ENCODE measurements around the gene IDUA. TPM values are rescaled to one million over a fixed set of nuclear protein-coding genes. Genes with fewer than 3 reads are reported as not detected.

IDUA gene
- total and polyA plus RNA-seq, 2 of the 4 experiments (the other 2 are of a cell fraction): 0.72 to 12.5 TPM

- no peak overlapping the region for H4K91ac ChIP-seq (ENCODE audit: insufficient read depth, low read depth, low read length)
- H2AK9ac ChIP-seq (replicated peaks; ENCODE audit: low read depth, low read length, poor library complexity): no peak overlapping the region
- H2AFZ ChIP-seq (replicated peaks; ENCODE audit: low read length, poor library complexity): no peak overlapping the region
- ATAC-seq (ENCODE audit: low read depth) (no peak), DNase-seq (no peak)
- in situ Hi-C loops (cut with MboI; ENCODE audit: low sequenced_read_pairs) (no loop called here), dilution Hi-C loops (cut with HindIII; ENCODE audit: low sequenced_read_pairs, unreplicated experiment) (no loop called here), intact Hi-C loops (cut with micrococcal nuclease) (no loop called here)
- H2BK120ac ChIP-seq (ENCODE audit: low read depth, low read length): no peak overlapping the region
- no peak overlapping the region for H3K9ac ChIP-seq (ENCODE audit: low read depth, low read length)
- ChIA-PET POLR2A (ENCODE audit: unreplicated experiment) (no interaction called here), CTCF (no interaction called here)
- H2BK20ac ChIP-seq (ENCODE audit: low read depth, low read length): no peak overlapping the region
- no peak overlapping the region for H3K27ac ChIP-seq (ENCODE audit: insufficient read depth, low read length)
- H2BK15ac ChIP-seq (ENCODE audit: low read depth, low read length): no peak overlapping the region
- no peak overlapping the region for H3K4me2 ChIP-seq (ENCODE audit: low read depth, low read length)
- no peak overlapping the region for H3K56ac ChIP-seq (ENCODE audit: extremely low read depth, insufficient read depth, low read length)
- peaks cover 6% of the 10 kb centered on the region; the same call in 1 of the 2 replicates for H4K20me1 ChIP-seq (ENCODE audit: insufficient read depth, low read length)
- no peak overlapping the region for H3K23ac ChIP-seq (ENCODE audit: low read depth, low read length)
- H3K79me1 ChIP-seq (ENCODE audit: low read depth in 1 of 2, low read length in 2 of 2): no peaks in the 10 kb centered on the region
- BruUV-seq (replicated peaks): no TSS peak
- peaks cover 13% of the 10 kb centered on the region for H3K4me1 ChIP-seq (ENCODE audit: control insufficient read depth, insufficient read depth, low read length)
- H2BK5ac ChIP-seq (ENCODE audit: low read depth, low read length, poor library complexity, severe bottlenecking): no peak overlapping the region
- no peak overlapping the region; the same call in 1 of the 2 replicates for H2AK5ac ChIP-seq (ENCODE audit: low read depth, low read length)
- no peak overlapping the region for H3K4ac ChIP-seq (ENCODE audit: low read depth, low read length)
- H3K9me1 ChIP-seq (ENCODE audit: insufficient read depth, low read length): peaks cover 10% of the 10 kb centered on the region
- 75% methylated on average over 7 of the region's 16 CpGs; no CpG with 5 or more reads in 1 of the 2 experiments for WGBS, 2 experiments (ENCODE audit: extremely low coverage in 2 of 2, insufficient read length in 1 of 2)
- no peak overlapping the region for H3K18ac ChIP-seq (ENCODE audit: low read depth, low read length)
- no peak overlapping the region for H4K8ac ChIP-seq (ENCODE audit: low read depth in 2 of 2, low read length in 2 of 2)
- H3K9me3 ChIP-seq (ENCODE audit: control insufficient read depth, insufficient read depth, low read length): no peaks in the 10 kb centered on the region
- no peak overlapping the region for H3K14ac ChIP-seq (replicated peaks; ENCODE audit: low read depth, low read length)
- H3K36me3 ChIP-seq (ENCODE audit: control insufficient read depth, insufficient read depth, low read length): peaks cover 6% of the 10 kb centered on the region
- TF ChIP-seq CTCF (conservative IDR thresholded peaks at IDR 0.05; ENCODE audit: low read depth, low read length): no peak
- no peak for TF ChIP-seq MXI1 (IDR thresholded peaks at IDR 0.05; ENCODE audit: borderline replicate concordance, low read depth, low read length)
- no peak for TF ChIP-seq MAFK (IDR thresholded peaks at IDR 0.05; ENCODE audit: low read depth, low read length)
- TF ChIP-seq RAD21 (IDR thresholded peaks at IDR 0.05; ENCODE audit: low read length): no peak
- TF ChIP-seq FOS (IDR thresholded peaks at IDR 0.05; ENCODE audit: low read depth, low read length): no peak
- no peak for TF ChIP-seq NFE2L2 (IDR thresholded peaks at IDR 0.05; ENCODE audit: low read depth, low read length)
- no peak for TF ChIP-seq CEBPB (IDR thresholded peaks at IDR 0.05; ENCODE audit: low read depth, low read length)
- TF ChIP-seq USF2 (IDR thresholded peaks at IDR 0.05; ENCODE audit: low read depth, low read length): no peak
- H3K4me3 ChIP-seq (ENCODE audit: insufficient read depth, low read depth, low read length): no peak overlapping the region
- no peaks in the 10 kb centered on the region for H3K27me3 ChIP-seq (ENCODE audit: control insufficient read depth, insufficient read depth, low read length)
- no peak overlapping the region for H4K5ac ChIP-seq (ENCODE audit: low read depth, low read length)
These were observed 43.7 kb downstream of the IDUA start for GRCh38 chr4:1030559-1030958.
